Measurements from ENCODE around the gene USP9X. TPM values are rescaled to one million over a fixed set of nuclear protein-coding genes. Genes with fewer than 3 reads are reported as not detected.
A peak's percentile ranks its signal among the peaks of the same experiment; 100 is the strongest.

Gene USP9X
- total RNA-seq, 1 donor from 2014 or later, result 72.4 TPM

DNA sequence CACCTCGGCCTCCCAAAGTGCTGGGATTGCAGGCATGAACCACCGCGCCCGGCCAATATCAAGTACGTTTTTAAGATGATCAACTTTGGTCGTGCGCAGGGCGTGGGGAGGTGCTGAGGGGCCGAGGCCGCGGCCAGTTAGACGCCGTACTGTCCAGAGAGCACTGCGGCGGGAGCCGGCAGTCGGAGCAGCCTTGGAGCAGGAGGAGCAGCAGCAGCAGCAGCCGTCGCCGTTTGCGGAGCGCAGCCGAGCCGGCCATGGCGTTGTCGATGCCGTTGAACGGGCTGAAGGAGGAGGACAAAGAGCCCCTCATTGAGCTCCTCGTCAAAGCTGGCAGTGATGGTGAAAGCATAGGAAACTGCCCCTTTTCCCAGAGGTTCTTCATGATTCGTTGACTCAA is 8.5 kb upstream of the USP9X start:
- H3K36me3 ChIP-seq, result no peaks in the 10 kb centered on the region
- no peak overlapping the region for H3K27ac ChIP-seq
- no peaks in the 10 kb centered on the region for H3K27me3 ChIP-seq
- no peak for DNase-seq (ENCODE audit: extremely low spot score in 2 of 2)
- no peaks in the 10 kb centered on the region for H3K9me3 ChIP-seq
- no peak overlapping the region for H3K4me3 ChIP-seq
- H3K4me1 ChIP-seq, result no peaks in the 10 kb centered on the region
- TF ChIP-seq CTCF (IDR thresholded peaks at IDR 0.05) (no peak), POLR2A (IDR thresholded peaks at IDR 0.05) (no peak), POLR2AphosphoS5 (IDR thresholded peaks at IDR 0.05; ENCODE audit: insufficient read depth in 1 of 2, low read depth in 1 of 2) (no peak)
- intact Hi-C loops (cut with DNase I), result no loop called here

GRCh38 chrX:41081821-41082220 is 3.4 kb upstream of the USP9X start:
- no peak for TF ChIP-seq POLR2AphosphoS5 (IDR thresholded peaks at IDR 0.05; ENCODE audit: insufficient read depth in 1 of 2, low read depth in 1 of 2)
- no peak for TF ChIP-seq POLR2A (IDR thresholded peaks at IDR 0.05)
- H3K27ac ChIP-seq, result no peak overlapping the region
- H3K27me3 ChIP-seq, result no peaks in the 10 kb centered on the region
- H3K36me3 ChIP-seq, result no peaks in the 10 kb centered on the region
- no peak overlapping the region for H3K4me3 ChIP-seq
- H3K9me3 ChIP-seq, result no peaks in the 10 kb centered on the region
- intact Hi-C loops (cut with DNase I), result no loop called here
- H3K4me1 ChIP-seq, result peaks cover 3% of the 10 kb centered on the region
- no peak for DNase-seq (ENCODE audit: extremely low spot score in 2 of 2)

- H3K27ac ChIP-seq, result no peak overlapping the region
- H3K9me3 ChIP-seq, result no peaks in the 10 kb centered on the region
- no peak for DNase-seq (ENCODE audit: extremely low spot score in 2 of 2)
- no peaks in the 10 kb centered on the region for H3K27me3 ChIP-seq
- H3K4me3 ChIP-seq, result no peak overlapping the region
- H3K4me1 ChIP-seq, result peaks cover 12% of the 10 kb centered on the region
- H3K36me3 ChIP-seq, result no peaks in the 10 kb centered on the region
- intact Hi-C loops (cut with DNase I), result no loop called here
- no peak for TF ChIP-seq POLR2AphosphoS5 (IDR thresholded peaks at IDR 0.05; ENCODE audit: insufficient read depth in 1 of 2, low read depth in 1 of 2)
- TF ChIP-seq CTCF (IDR thresholded peaks at IDR 0.05), result no peak
- TF ChIP-seq POLR2A (IDR thresholded peaks at IDR 0.05), result no peak
Measured at GRCh38 chrX:41082783-41083182, 2.5 kb upstream of the USP9X start.

DNA sequence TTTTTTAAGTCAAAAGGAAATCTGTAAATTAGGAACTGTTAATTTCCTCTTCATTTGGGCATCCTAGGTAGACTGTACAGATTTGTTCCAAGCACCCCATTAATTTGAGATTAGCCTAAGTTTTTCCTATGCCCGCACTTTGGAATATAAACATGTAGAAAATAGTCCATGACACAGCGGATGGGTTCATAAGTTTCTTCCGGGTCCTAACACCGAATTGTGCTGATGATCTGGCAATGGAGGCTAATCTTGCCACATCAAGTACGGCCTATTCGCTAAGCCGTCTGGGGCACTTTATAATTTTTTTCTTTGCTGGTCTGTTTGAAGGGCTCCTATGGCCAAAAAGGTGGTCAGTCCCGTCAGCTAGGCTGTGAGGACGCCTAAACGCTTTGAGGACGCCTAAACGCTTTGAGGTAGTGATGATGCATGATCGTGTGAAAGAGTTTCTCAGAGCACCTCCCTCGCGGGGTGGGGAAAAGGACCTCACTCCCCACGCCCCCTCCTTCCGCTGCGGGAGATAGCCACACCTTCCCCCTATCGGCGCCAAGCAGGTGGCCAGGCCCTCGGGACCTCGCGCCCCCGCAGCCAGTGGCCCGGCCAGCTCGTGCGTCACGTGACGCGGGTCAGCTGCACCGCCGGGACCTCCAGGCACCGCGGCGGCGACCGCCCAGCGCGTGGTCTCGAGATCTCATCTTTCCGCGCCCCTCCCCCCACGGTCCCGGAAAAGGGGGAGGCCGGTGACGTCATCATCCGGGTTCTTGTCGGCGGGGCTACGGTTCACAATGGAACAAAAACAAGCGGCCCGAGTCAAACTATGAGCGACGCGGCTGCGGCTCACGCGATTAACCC is 977 bp upstream of the USP9X start:
- no peaks in the 10 kb centered on the region for H3K36me3 ChIP-seq
- DNase-seq (ENCODE audit: extremely low spot score in 2 of 2), result peak in 1 of 2 donors; percentile 98
- TF ChIP-seq POLR2A (IDR thresholded peaks at IDR 0.05) (peak in 1 of 2 donors; percentile 83), CTCF (IDR thresholded peaks at IDR 0.05) (peak in 1 of 3 experiments; percentile 9), POLR2AphosphoS5 (IDR thresholded peaks at IDR 0.05; ENCODE audit: insufficient read depth in 1 of 2, low read depth in 1 of 2) (peak in 1 of 2 donors; percentile 47)
- H3K4me1 ChIP-seq, result peaks cover 27% of the 10 kb centered on the region
- H3K4me3 ChIP-seq, result peak overlapping the region; percentile 88
- no peaks in the 10 kb centered on the region for H3K9me3 ChIP-seq
- no peaks in the 10 kb centered on the region for H3K27me3 ChIP-seq
- intact Hi-C loops (cut with DNase I), result no loop called here
- H3K27ac ChIP-seq, result peak overlapping the region; percentile 96

- no peaks in the 10 kb centered on the region for H3K9me3 ChIP-seq
- intact Hi-C loops (cut with DNase I), result no loop called here
- peak in 1 of 2 donors; percentile 89 for DNase-seq (ENCODE audit: extremely low spot score in 2 of 2)
- TF ChIP-seq CTCF (IDR thresholded peaks at IDR 0.05), result no peak
- no peak for TF ChIP-seq POLR2AphosphoS5 (IDR thresholded peaks at IDR 0.05; ENCODE audit: insufficient read depth in 1 of 2, low read depth in 1 of 2)
- TF ChIP-seq POLR2A (IDR thresholded peaks at IDR 0.05), result no peak
- no peaks in the 10 kb centered on the region for H3K27me3 ChIP-seq
- H3K4me3 ChIP-seq, result peak overlapping the region; percentile 88
- peak overlapping the region; percentile 96 for H3K27ac ChIP-seq
- H3K4me1 ChIP-seq, result peaks cover 39% of the 10 kb centered on the region
- H3K36me3 ChIP-seq, result no peaks in the 10 kb centered on the region
Measured at GRCh38 chrX:41085512-41085877, 250 bp downstream of the USP9X start.

Measured in vagina (tissue), 2 donors.